K562 treated with DMSO at 1 percent for 4 hours (cell line): ENCODE results near the gene YY1. TPM values are rescaled to one million over a fixed set of nuclear protein-coding genes. Genes with fewer than 3 reads are reported as not detected.

Source experiments
- total RNA-seq: library from RNA; unstranded; fragments of 300-600 nt; gene quantifications from 2 replicates; pipeline ENCODE4 v1.2.3, GENCODE V29; 2022; ENCODE audit not compliant: insufficient read depth

The YY1 gene
- 33.0 and 40.5 TPM in 2 replicates for total RNA-seq

GRCh38 chr14:100238419-100239210 is at the start of gene YY1:
Gene YY1 (plus strand): TSS chr14:100239144. CDS start chr14:100239245, 101 bp downstream.

GRCh38 chr14:100306101-100306997 is 67.4 kb downstream of the YY1 start, which contains the start of gene SLC25A29:
Gene SLC25A29 (minus strand): TSS chr14:100306444. CDS start chr14:100306232, 212 bp downstream.

GRCh38 chr14:100323121-100323941 is 84.4 kb downstream of the YY1 start, which contains the start of gene SLC25A47:
Gene SLC25A47 (plus strand): TSS chr14:100323339. CDS start chr14:100323415, 76 bp downstream.

Other genes with a start within 250 kb of the YY1 start
- 24.9 and 26.1 TPM in 2 replicates for gene EVL, start 173.7 kb upstream of the YY1 start, total RNA-seq
- gene DEGS2, start 79.5 kb upstream of the YY1 start, total RNA-seq = 6.0 and 8.4 TPM in 2 replicates
- 3.1 and 3.8 TPM in 2 replicates for gene SLC25A29, start 67.3 kb downstream of the YY1 start, total RNA-seq
- gene SLC25A47, start 84.2 kb downstream of the YY1 start, total RNA-seq = not detected in 2 replicates
- 13.0 and 15.8 TPM in 2 replicates for gene WDR25, start 137.3 kb downstream of the YY1 start, total RNA-seq